ENCODE measurements around the gene MATR3.

GRCh38 chr5:139265001-139265400 is 28.5 kb upstream of the MATR3 start:
- TF ChIP-seq POLR2AphosphoS5 (IDR thresholded peaks at IDR 0.05; ENCODE audit: low read depth, low read length) (no peak), POLR2A (IDR thresholded peaks at IDR 0.05; ENCODE audit: low read depth, low read length) (no peak), TAF1 (IDR thresholded peaks at IDR 0.05; ENCODE audit: borderline replicate concordance, low read depth, low read length) (no peak)

Measured in GM12892 (cell line).